AG08395 (cell line): ENCODE data around the gene RANBP9.
A peak's percentile ranks its signal among the peaks of the same experiment; 100 is the strongest.

Source experiments
- DNase-seq: peaks from one replicate; pipeline ENCODE4 v3.0.0; 2012; ENCODE audit warnings: mixed read lengths, low spot score

RANBP9 gene

DNA sequence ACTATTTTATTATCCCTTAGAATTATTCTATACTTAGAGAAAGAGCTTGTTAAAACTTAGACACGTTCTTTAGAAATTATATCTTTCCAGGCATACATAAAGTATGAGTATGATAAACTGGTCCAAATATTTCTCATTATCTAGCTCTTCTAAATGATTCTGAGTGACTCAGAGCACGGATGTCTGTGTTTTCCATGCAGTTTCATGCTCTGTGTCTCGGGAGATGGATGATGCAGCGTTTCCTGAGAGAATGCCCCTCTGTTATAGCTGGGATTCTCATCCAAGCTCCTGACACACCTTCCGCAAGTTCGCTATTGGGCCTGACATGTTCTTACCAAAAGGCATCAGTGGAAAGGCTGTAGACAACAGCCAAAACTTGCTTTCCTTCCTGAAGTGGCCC is 117.9 kb downstream of the RANBP9 start:
- DNase-seq = no peak

DNA sequence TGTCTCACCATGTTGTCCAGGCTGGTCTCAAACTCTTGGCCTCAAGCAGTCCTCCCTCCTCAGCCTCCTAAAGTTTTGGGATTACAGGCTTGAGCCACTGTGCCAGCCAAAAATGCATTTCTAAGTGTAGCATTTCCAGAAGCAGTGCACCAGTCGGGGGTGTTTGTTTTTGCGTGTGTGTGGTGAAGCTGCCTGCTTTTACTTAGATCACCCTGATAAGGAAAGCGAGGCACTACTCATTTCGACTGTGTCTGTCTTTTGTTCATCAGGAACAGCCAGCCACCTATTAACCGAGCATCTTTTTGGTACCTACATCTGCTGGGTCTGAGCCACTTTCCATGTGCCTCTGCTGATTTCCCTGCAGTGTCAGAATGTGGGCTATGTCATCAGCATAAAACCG is 118.5 kb downstream of the RANBP9 start:
- DNase-seq = no peak

DNA sequence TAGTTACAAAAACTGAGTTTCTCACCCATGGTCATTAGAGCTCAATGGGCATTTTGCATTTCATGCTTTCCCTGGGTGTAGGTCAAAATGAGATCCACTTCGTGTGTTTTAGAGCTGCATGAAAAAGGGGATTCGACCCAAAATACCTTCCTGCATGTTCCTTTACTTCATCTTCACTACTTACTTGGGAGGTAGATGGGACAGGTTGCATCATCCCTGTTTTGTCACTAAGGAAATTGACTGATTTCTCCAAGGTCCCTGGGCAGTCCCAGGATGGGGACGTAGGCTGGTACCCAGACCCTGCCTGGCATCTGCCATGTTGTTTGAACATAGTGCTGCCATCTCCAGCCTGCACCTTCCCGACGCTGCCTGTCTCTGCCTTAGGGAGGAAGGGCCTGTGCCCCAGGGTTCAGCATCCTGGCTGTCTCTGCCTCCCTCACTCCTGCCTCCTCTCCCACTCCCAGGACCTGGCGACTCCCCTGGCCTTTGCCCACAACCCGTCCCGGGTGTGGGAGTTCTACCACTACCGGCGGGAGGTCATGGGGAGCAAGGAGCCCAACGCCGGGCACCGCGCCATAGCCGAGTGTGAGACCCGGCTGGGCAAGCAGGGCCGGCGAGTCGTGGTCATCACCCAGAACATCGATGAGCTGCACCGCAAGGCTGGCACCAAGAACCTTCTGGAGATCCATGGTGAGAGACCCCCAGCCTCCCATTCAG is 120.3 kb downstream of the RANBP9 start:
- DNase-seq = no peak

DNA sequence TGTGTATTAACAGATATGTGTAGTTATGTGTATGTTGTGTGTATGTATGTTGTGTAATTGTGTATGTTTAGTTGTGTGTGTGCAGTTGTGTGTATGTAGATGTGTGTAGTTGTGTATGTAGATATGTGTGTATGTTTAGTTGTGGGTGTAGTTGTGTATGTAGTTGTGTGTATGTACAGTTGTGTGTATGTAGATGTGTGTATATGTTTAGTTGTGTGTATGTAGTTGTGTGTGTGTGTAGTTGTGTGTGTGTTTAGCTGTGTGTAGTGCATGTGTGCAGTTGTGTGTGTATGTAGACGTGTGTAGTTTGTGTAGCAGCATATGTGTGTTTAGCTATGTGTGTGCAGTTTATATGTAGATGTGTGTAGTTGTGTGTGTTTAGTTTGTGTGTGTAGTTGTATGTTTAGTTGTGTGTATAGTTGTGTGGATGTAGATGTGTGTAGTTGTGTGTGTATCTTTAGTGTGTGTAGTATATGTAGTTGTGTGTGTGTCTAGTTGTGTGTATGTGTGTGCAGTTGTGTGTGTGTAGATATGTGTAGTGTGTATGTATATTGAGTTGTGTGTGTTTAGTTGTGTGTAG is 121.0 kb downstream of the RANBP9 start:
- no peak for DNase-seq

DNA sequence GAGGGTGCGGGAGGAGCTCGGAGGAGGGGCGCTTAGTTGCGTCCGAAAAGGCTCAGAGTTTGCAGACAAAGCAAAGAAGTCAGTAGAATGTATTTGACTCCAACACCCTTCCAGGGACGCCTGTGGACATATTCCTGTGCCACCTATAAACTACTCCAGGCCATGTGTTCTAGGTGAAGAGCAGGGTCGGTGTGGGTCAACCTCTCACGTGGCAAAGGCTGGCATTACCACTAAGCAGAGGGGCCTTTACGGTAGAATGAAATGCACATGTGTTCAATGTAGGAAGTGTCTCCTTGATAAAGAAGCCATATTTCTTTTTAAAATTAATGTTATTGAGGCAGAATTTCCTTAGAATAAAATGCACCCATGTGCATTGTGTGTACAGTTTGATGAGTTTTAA is 121.8 kb downstream of the RANBP9 start:
- no peak for DNase-seq

DNA sequence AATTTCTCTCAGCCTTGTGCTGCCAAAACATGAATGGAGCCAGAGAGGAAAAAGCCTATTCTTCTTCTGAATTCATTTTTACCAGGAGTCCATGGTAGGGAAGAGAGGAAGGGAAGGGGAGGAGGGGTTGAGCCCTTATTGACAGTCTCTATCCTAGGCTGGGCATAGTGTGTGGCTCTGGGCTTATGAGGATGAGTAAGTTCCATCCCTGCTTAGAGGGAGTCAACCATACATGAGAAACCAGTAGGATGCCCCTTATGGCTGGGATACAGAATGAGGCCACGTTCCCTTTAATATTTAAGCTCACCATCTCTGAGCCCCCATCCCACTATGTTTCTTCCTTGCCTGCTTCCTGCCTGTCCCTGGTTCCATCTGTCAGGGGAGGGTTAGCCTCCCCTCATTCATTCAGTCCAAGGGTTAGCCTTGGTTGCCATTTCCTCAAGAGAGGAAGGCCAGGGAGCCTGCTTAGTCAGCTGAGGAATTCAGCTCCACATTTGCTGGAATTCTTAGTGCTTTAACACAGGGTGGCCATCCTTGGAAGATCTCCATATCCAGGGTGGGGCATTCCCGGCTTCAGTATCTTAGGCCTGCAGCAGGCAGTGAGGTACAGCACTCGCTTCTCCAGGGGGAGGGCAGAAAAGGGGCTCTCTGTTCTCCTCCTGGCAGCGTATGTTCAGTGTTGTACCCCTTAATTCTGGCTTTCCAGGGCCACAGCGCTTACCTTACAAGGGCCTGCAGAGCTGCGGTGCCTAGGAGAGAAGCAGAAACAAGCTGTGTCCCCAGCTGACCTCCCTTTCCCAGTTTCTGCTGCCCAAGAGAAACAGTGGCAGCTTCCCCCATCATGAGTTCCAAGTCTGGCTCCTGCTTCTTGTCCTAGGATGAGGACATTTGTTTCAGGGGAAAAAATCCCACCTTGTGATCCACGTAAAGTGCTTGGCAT is 124.8 kb downstream of the RANBP9 start:
- DNase-seq = peak; percentile 52

DNA sequence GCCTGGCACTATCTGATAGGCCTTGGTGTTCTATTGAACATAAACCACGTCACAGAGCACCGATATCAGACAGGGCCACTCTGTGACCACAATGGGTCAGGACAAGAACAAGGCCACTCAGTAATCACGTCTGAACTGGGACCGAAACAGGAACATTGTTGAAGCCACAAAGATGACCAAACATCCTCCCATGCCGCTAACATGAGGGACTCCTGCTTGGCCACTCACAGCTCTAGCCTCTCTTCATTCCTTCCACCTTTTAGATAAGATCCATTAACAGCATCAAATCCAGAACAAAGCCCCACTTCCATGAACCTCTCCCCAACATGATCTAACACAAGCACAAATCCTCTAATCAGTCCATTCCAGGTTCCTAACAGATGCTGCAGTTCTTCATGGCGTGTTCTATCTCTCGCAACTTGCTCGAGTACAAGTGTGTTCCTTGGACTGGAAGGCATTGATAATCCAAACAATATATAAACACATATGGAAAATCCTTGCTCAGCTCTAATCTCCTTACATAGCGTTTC is 129.9 kb downstream of the RANBP9 start:
- DNase-seq = no peak

DNA sequence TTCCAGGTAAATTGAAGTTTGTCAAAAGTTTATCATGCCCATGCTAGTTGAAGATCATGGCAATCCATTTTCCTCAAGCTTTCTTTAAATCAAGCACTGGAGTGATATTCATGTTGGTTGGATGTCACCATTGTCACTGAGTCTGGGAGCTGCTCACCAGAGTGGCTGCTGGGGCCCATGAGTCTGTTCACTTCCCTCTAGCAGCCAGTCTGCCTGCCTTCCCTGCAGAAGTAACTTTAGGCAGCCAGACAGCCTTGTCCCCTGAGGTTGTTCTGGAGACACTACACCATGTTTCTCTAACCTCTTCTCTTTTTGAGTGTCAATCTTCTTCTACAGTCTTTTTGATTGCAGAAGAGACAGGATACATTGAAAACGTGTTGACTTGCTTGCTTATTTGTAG is 131.7 kb downstream of the RANBP9 start:
- DNase-seq = no peak

DNA sequence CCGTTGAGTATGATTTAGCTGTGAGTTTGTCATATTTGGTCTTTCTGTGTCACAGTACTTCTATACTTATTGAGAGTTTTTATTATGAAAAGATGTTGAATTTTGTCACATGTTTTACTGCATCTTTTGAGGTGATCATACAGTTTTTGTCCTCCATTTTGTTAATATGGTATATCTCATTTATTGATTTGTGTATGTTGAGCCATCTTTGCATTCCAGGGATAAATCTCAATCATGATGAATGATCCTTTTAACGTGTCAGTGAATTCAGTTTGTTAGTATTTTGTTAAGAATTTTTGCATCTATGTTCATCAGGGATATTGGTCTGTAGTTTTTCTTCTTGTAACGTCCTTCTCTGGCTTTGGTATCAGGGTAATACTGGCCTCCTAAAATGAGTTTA is 133.7 kb downstream of the RANBP9 start:
- DNase-seq = no peak

DNA sequence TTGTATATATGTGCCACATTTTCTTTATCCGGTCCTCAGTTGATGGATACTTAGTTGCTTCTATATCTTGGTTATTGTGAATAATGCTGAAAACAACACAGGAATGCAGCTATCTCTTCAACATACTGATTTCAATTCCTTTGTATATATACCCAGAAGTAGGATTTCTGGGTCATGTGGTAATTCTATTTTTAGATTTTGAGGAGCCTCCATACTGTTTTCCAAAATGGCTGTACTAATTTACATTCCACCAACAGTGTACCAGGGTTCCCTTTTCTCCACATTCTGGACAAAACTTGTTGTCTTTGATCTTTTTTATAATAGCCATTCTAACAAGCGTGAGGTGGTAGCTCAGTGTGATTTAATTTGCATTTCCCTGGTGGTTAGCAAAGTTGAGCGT is 135.6 kb downstream of the RANBP9 start:
- no peak for DNase-seq

DNA sequence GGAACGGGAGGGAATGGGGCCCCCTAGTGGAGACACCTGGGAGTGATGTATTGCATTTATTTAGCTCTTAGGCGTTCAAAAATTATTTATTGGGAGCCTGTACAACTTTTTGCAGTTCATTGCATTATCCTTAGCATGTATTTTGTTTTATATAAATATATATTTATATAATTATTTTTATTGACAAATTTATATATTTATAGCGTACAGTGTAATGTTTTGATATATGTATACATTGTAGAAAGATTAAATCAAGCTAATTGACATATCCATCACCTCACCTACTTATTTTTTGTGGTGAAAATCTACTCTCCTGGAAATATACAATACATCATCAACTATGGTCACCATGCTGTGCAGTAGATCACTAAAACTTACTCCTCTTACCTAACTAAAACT is 136.3 kb downstream of the RANBP9 start:
- no peak for DNase-seq

DNA sequence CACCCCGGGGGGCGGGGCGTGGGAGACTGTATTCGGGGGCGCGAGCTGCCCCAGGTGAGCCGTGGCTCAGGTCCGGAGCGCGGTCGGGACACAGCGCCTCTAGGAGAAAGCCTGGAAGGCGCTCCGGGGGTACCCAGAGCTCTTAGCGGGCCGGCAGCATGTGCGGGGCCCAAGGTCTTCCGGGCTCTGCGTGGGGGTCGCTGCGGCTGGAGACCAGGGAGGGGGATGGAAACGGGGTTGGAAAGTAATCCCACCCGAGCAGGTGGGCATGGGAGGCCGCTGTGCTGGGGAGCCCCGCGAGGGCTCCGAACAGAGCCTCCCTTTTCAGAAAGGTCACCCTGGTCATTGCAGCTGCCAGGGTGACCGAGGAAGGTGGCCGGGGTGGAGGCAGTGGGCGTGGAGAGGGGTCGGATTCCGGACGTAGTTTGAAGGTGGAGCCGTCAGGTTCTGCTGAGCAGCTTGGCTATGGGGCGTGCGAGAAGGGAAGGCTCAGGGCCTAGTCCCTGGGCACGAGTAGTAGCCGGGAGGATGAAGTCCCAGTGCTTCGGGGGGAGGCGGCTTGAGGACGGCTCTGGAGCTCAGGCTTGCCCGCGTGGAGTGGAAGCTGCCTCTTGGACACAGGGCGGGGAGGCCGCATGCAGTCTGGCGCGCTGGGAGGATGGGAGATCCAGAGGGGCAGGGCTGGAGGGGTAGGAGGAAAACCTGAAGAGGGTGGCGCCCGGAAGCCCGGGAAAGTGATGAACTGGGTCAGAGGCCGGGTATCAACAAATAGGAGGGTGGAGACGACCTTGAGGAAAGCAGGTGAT is 136.9 kb downstream of the RANBP9 start, which contains the start of gene SIRT5:
TSS of gene SIRT5 (plus strand) at position 31 of the 806 bp plus-strand sequence. CDS start 9,510 bp downstream, outside the sequence.
- peak; percentile 71 for DNase-seq

DNA sequence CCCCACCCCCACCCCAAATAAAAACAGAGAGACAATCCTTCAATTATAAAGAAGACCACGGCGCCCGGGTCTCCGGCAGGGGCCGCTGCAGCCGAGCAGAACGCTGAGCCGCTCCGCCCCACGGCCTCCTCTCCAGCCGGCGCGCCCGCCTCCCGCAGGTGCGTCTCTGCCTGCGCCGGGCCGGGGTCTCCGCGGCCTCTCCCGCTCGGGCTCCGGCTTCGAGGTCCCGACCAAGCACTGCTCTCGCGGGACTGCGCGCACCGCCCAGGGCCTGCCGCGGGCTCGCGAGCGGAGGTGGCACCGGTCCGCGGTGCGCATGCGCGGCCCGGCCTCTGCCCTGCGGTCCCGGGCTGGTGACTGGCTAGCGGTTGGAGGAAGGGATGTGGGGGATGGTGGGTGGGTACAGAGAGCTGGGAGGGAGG is 137.5 kb downstream of the RANBP9 start:
- peak; percentile 98 for DNase-seq

DNA sequence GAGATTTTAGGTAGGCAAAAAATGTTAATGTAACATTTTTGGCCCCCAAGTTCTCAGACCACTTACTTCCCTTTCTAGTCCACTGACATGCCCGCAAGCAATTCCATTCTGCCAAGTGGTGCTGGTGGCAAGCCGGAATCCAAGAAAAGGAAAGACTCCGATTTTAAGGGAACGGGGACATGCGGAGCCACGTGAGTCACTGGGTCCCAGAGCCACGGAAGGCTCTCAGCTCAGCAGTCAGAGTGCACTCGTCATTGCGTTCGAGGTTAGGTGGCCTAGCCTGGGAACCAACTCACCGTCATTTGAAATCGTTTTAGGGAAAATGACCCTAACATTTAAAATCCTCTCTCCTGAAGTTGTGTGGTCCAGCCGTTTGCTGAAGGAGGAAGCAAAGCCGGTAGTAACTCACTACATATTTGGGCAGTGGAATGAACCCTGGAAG is 137.9 kb downstream of the RANBP9 start:
- peak; percentile 53 for DNase-seq

DNA sequence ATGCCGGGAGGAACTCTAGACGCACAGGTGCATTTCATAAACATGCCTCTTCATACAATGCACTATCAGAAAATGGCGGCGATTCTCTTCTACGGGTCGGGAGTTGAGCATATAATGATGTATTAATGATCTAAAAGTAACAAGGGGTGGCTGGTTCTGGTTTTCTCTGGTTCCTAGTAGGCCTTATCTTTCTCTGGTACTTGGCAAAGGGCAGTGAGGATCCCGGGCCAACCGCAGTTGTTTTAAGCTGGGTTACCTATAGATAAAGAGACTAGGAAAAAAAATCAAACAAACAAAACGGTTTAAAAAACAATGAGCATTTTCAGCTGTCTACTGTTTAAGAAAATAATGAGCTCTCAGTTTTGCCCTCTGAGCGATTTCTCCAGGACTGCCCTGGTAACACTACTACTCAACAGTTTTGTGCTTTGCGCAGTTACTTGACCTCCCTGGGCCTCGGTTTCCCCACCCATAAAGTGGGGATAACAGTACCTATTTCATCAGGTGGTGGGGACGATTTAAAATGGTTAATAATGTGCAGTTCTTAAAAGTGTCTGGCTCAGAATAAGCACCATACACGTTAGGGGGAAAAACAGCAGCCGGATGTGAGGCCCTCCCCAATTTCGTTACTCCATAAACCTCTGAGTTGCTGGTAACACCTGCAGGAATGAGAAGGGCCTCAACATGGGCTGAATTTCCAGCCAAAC is 138.5 kb downstream of the RANBP9 start:
- no peak for DNase-seq

DNA sequence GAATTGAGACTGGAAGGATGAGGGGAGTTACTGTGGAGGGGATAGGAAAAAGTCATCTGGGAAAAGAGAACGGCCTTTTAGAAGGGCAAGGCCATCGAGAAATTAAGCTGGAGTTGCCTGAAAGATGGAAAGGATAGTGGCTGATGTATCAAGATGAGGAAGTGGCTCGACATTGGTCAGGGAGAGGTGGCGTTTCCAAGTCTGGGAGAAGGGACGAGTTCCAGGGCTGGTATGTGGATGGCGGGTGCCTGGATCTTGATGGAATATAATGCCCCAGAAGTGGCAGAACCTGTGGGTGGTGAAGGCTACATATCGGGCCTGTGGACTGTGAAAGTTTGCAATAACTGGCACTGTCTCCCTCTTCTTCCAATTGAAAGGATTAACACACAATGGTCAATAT is 139.4 kb downstream of the RANBP9 start:
- DNase-seq = no peak
